NOMO-1 (cell line): ENCODE measurements around the gene OR52E4.

Experiments
- DNase-seq, 2 experiments: peaks; one replicate each; lab custom pipeline; 2025; ENCODE audit not compliant: unreplicated experiment in 2 of 2; lab: John Stamatoyannopoulos, UW

Gene OR52E4

GRCh38 chr11:5880329-5880728 lies at the start of gene OR52E4:
OR52E4 (plus strand) TSS chr11:5880629; CDS start chr11:5884293, 3,664 bp downstream.
- DNase-seq, result no peak

- DNase-seq, result no peak
These were observed 49.1 kb upstream of the OR52E4 start for GRCh38 chr11:5831196-5831829.

GRCh38 chr11:5833446-5833845 lies 47.0 kb upstream of the OR52E4 start:
- DNase-seq, result no peak

GRCh38 chr11:5837695-5838094 lies 42.7 kb upstream of the OR52E4 start:
- no peak for DNase-seq

- no peak for DNase-seq
These were observed 38.6 kb upstream of the OR52E4 start, which contains the start of gene OR52E6 for GRCh38 chr11:5841797-5842196. OR52E6 (minus strand) TSS chr11:5841897; CDS start chr11:5841897, 0 bp downstream.

- DNase-seq, result no peak
These were observed 33.7 kb upstream of the OR52E4 start for GRCh38 chr11:5846701-5847100.

- no peak for DNase-seq
These were observed 32.7 kb upstream of the OR52E4 start for GRCh38 chr11:5847711-5848110.

GRCh38 chr11:5851002-5851401 lies 29.4 kb upstream of the OR52E4 start:
- DNase-seq, result no peak

- no peak for DNase-seq
These were observed 22.8 kb upstream of the OR52E4 start, which contains the start of gene OR52E8 for GRCh38 chr11:5857590-5857989. OR52E8 (minus strand) TSS chr11:5857690; CDS start chr11:5857690, 0 bp downstream.

GRCh38 chr11:5865826-5866225 lies 14.6 kb upstream of the OR52E4 start:
- no peak for DNase-seq

GRCh38 chr11:5878564-5878963 lies 1.9 kb upstream of the OR52E4 start:
- DNase-seq, result no peak

GRCh38 chr11:5881756-5882155 lies 1.3 kb downstream of the OR52E4 start:
- no peak for DNase-seq

GRCh38 chr11:5887172-5887571 lies 6.7 kb downstream of the OR52E4 start:
- DNase-seq, result no peak

GRCh38 chr11:5887661-5888060 lies 7.2 kb downstream of the OR52E4 start:
- no peak for DNase-seq

GRCh38 chr11:5891216-5891800 lies 10.9 kb downstream of the OR52E4 start:
- DNase-seq, result peak; percentile 3 to 22

- no peak for DNase-seq
These were observed 12.5 kb downstream of the OR52E4 start, which contains the start of gene OR52E5 for GRCh38 chr11:5892908-5893307. OR52E5 (plus strand) TSS chr11:5893208; CDS start chr11:5900777, 7,569 bp downstream.

- DNase-seq, result no peak
These were observed 19.1 kb downstream of the OR52E4 start for GRCh38 chr11:5899534-5899933.

- DNase-seq, result no peak
These were observed 30.1 kb downstream of the OR52E4 start for GRCh38 chr11:5910540-5910939.

GRCh38 chr11:5922749-5923426 lies 42.5 kb downstream of the OR52E4 start:
- no peak for DNase-seq

GRCh38 chr11:5923427-5923776 lies 43.0 kb downstream of the OR52E4 start:
- DNase-seq, result no peak

- DNase-seq, result no peak
These were observed 43.4 kb downstream of the OR52E4 start for GRCh38 chr11:5923794-5924193.

- DNase-seq, result no peak
These were observed 47.8 kb downstream of the OR52E4 start for GRCh38 chr11:5928271-5928670.
